Measurements from ENCODE around the gene SHF. TPM values are rescaled to one million over a fixed set of nuclear protein-coding genes. Genes with fewer than 3 reads are reported as not detected.

SHF gene
- total RNA-seq, 1 donor = 3.3 TPM

GRCh38 chr15:45224621-45225217 is 37.0 kb upstream of the SHF start:
- Histone ChIP-seq H3K4me1 (ENCODE audit: insufficient read depth, low read length) (no peaks in the 10 kb centered on the region), H2AFZ (ENCODE audit: low read length) (no peak overlapping the region), H3K4me2 (ENCODE audit: insufficient read depth, low read length) (no peak overlapping the region), H4K20me1 (ENCODE audit: insufficient read depth, low read length) (no peaks in the 10 kb centered on the region), H3K79me2 (ENCODE audit: insufficient read depth, low read length) (no peaks in the 10 kb centered on the region), H3K27me3 (ENCODE audit: insufficient read depth, low read length) (peaks cover 7% of the 10 kb centered on the region), H3K27ac (ENCODE audit: low read depth, low read length) (no peak overlapping the region), H3K4me3 (ENCODE audit: insufficient read depth, low read length) (no peak overlapping the region), H3K9me3 (ENCODE audit: low read depth, low read length) (no peaks in the 10 kb centered on the region), H3K36me3 (ENCODE audit: insufficient read depth, low read length) (no peaks in the 10 kb centered on the region)
- TF ChIP-seq CTCF (IDR thresholded peaks at IDR 0.05; ENCODE audit: extremely low read depth, low read depth, low read length) = no peak
- DNase-seq (ENCODE audit: insufficient read length, low spot score, missing footprints) = no peak

- Histone ChIP-seq H3K4me2 (ENCODE audit: insufficient read depth, low read length) (no peak overlapping the region), H3K27me3 (ENCODE audit: insufficient read depth, low read length) (peaks cover 9% of the 10 kb centered on the region), H3K9me3 (ENCODE audit: low read depth, low read length) (no peaks in the 10 kb centered on the region), H4K20me1 (ENCODE audit: insufficient read depth, low read length) (no peaks in the 10 kb centered on the region), H2AFZ (ENCODE audit: low read length) (no peak overlapping the region), H3K27ac (ENCODE audit: low read depth, low read length) (no peak overlapping the region), H3K79me2 (ENCODE audit: insufficient read depth, low read length) (no peaks in the 10 kb centered on the region), H3K36me3 (ENCODE audit: insufficient read depth, low read length) (no peaks in the 10 kb centered on the region), H3K4me3 (ENCODE audit: insufficient read depth, low read length) (no peak overlapping the region), H3K4me1 (ENCODE audit: insufficient read depth, low read length) (no peaks in the 10 kb centered on the region)
- no peak for TF ChIP-seq CTCF (IDR thresholded peaks at IDR 0.05; ENCODE audit: extremely low read depth, low read depth, low read length)
- DNase-seq (ENCODE audit: insufficient read length, low spot score, missing footprints) = no peak
Observed at GRCh38 chr15:45221967-45222366, 34.2 kb upstream of the SHF start.

GRCh38 chr15:45221053-45221599 is 33.4 kb upstream of the SHF start:
- Histone ChIP-seq H3K9me3 (ENCODE audit: low read depth, low read length) (no peaks in the 10 kb centered on the region), H3K27me3 (ENCODE audit: insufficient read depth, low read length) (peaks cover 9% of the 10 kb centered on the region), H3K4me3 (ENCODE audit: insufficient read depth, low read length) (no peak overlapping the region), H4K20me1 (ENCODE audit: insufficient read depth, low read length) (no peaks in the 10 kb centered on the region), H3K36me3 (ENCODE audit: insufficient read depth, low read length) (no peaks in the 10 kb centered on the region), H3K79me2 (ENCODE audit: insufficient read depth, low read length) (no peaks in the 10 kb centered on the region), H3K27ac (ENCODE audit: low read depth, low read length) (no peak overlapping the region), H3K4me1 (ENCODE audit: insufficient read depth, low read length) (no peaks in the 10 kb centered on the region), H3K4me2 (ENCODE audit: insufficient read depth, low read length) (no peak overlapping the region), H2AFZ (ENCODE audit: low read length) (no peak overlapping the region)
- TF ChIP-seq CTCF (IDR thresholded peaks at IDR 0.05; ENCODE audit: extremely low read depth, low read depth, low read length) = no peak
- no peak for DNase-seq (ENCODE audit: insufficient read length, low spot score, missing footprints)

DNA sequence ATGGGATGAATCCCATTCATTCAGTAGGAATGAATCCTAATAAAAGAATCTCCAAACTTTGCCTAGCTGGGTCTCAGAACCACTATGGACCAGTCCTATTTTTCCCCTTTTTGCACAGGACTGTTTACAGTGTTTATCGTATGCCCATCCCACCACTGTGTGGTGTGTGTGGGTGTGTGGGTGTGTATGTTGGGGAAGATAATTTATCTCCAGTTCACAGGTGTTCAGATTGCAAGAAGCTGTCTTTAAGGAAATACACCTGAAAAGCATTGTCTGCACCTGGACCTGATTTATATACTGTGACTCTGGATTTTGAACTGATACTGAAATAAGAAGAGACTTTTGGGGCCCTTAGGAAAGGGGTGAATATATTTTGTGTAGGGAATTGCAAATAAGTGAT is 24.7 kb upstream of the SHF start:
- Histone ChIP-seq H3K4me1 (ENCODE audit: insufficient read depth, low read length) (no peaks in the 10 kb centered on the region), H3K27ac (ENCODE audit: low read depth, low read length) (no peak overlapping the region), H3K4me2 (ENCODE audit: insufficient read depth, low read length) (no peak overlapping the region), H2AFZ (ENCODE audit: low read length) (no peak overlapping the region), H3K36me3 (ENCODE audit: insufficient read depth, low read length) (no peaks in the 10 kb centered on the region), H3K9me3 (ENCODE audit: low read depth, low read length) (no peaks in the 10 kb centered on the region), H4K20me1 (ENCODE audit: insufficient read depth, low read length) (no peaks in the 10 kb centered on the region), H3K27me3 (ENCODE audit: insufficient read depth, low read length) (no peaks in the 10 kb centered on the region), H3K4me3 (ENCODE audit: insufficient read depth, low read length) (no peak overlapping the region), H3K79me2 (ENCODE audit: insufficient read depth, low read length) (no peaks in the 10 kb centered on the region)
- TF ChIP-seq CTCF (IDR thresholded peaks at IDR 0.05; ENCODE audit: extremely low read depth, low read depth, low read length) = no peak
- no peak for DNase-seq (ENCODE audit: insufficient read length, low spot score, missing footprints)

Data from osteoblast (primary cell).